Adrenal gland (tissue), 12 donors: ENCODE measurements around the gene PHKG1. TPM values are rescaled to one million over a fixed set of nuclear protein-coding genes. Genes with fewer than 3 reads are reported as not detected.
"Not testable (repeated sequence)": the region's sequence is repeated elsewhere in the genome, so short reads cannot be mapped to it uniquely, and the experiment has no call there.

Experiments used
- DNase-seq, 7 donors: peaks; one replicate each; pipeline ENCODE4 v3.0.0-alpha.2; 2019 to 2020
- H3K27ac ChIP-seq, 5 donors: fragments of 200-600 bp; sonication (generic) in 4 of 5; 1 replicate in 3 of 5; 2 replicates in 2 of 5; pipeline versions ENCODE4 v1.5.1 to v1.8.0; 2016 to 2020; ENCODE audit warnings: mild to moderate bottlenecking in 1 of 5
- H3K27me3 ChIP-seq: fragments of 200-600 bp; 2 replicates; pipeline ENCODE4 v1.8.0; 2021
- H3K36me3 ChIP-seq, 2 donors: fragments of 200-600 bp; replicated peaks in 1 of 2; 1 replicate in 1 of 2; 2 replicates in 1 of 2; pipeline versions ENCODE4 v1.5.1 to v1.8.0; 2018 to 2022
- H3K4me1 ChIP-seq, 2 donors: fragments of 200-600 bp; replicated peaks in 1 of 2; 1 replicate in 1 of 2; 2 replicates in 1 of 2; pipeline versions ENCODE4 v1.5.1 to v1.8.0; 2018 to 2021
- H3K4me3 ChIP-seq, 4 donors: fragments of 200-600 bp; sonication (generic) in 3 of 4; one replicate each; pipeline ENCODE4 v1.5.1; 2016 to 2018
- H3K9me3 ChIP-seq, 3 donors: fragments of 200-600 bp; sonication (generic) in 1 of 3; replicated peaks in 1 of 3; 1 replicate in 2 of 3; 2 replicates in 1 of 3; pipeline versions ENCODE4 v1.5.1 to v1.8.0; 2016 to 2021
- CTCF ChIP-seq, 6 experiments: fragments of 450-650 bp in 4 of 6; fragments of 200-600 bp in 2 of 6; sonication (generic) in 1 of 6; IDR thresholded peaks; 1 replicate in 5 of 6; 2 replicates in 1 of 6; pipeline versions ENCODE4 v1.5.1 to v1.8.0; 2016 to 2021; ENCODE audit warnings: antibody characterized with exemption in 6 of 6, mild to moderate bottlenecking in 2 of 6, moderate library complexity in 1 of 6
- POLR2A ChIP-seq, 2 donors: fragments of 450-650 bp; IDR thresholded peaks; one replicate each; pipeline ENCODE4 v1.6.1; 2017; ENCODE audit warnings: antibody characterized with exemption in 2 of 2, mild to moderate bottlenecking in 2 of 2, moderate library complexity in 1 of 2
- WGBS, 4 donors: extraction: QIAGEN DNeasy Blood & Tissue Kit in 2 of 4; methylation state at CpG; one replicate each; pipeline versions ENCODE4 v1.1.5 to v1.1.7; 2013 to 2017; 5-methylcytosine and 5-hydroxymethylcytosine counted together
- intact Hi-C, 2 donors: fragments of 100-400 bp; cut with DNase I; formaldehyde crosslinking; loops; one replicate each; pipeline versions ENCODE4 v1.14.1 to v1.15.0; 2022 to 2023
- polyA plus RNA-seq, 3 donors: library from polyadenylated mRNA; stranded (reverse); fragments of 200-250 nt in 2 of 3; fragments of 350-450 nt in 1 of 3; fragmentation: Illumina TruSeq in 1 of 3; extraction: RNeasy Lipid Tissue Mini Kit (QIAGEN cat#74804) in 1 of 3; gene quantifications; one replicate each; pipeline ENCODE4 v1.2.3, GENCODE V29; 2013 to 2014
- total RNA-seq, 9 donors: library from RNA; depleted of rRNA in 4 of 9; stranded (reverse); fragments of >200 nt in 4 of 9; fragments of 120-200 nt in 1 of 9; fragmentation: NEBNext Ultra II Directional in 1 of 9; extraction: Animal tissue kit (Norgen Biotek cat#: 25700) in 1 of 9; gene quantifications; one replicate each; pipeline versions ENCODE4 v1.1.0 to v1.2.4, GENCODE V29; 2013 to 2023
- donor health status: healthy with polysubstance abuse.
- donor health status: Bipolar disorder and iron deficiency.
- donor health status: DM: yes; HTN: yes; CAD: no.
- donor health status: DM: no; HTN: no; CAD: no.
- donor health status: DM: no; HTN: no; CAD: no.
- donor health status: DM: yes; HTN: yes; CAD: no.

The PHKG1 gene
- total and polyA plus RNA-seq, 12 donors, result 0.60 to 10.2 (median 5.7) TPM

- no peak for DNase-seq
- no peaks in the 10 kb centered on the region for H3K27me3 ChIP-seq
- 79 to 85% (median 84%) methylated on average over 3 of the region's 3 CpGs for WGBS, 4 donors
- TF ChIP-seq POLR2A (IDR thresholded peaks at IDR 0.05) (no peak), CTCF (IDR thresholded peaks at IDR 0.05) (no peak)
- no peaks in the 10 kb centered on the region for H3K9me3 ChIP-seq
- intact Hi-C loops, result no loop called here
- no peak overlapping the region for H3K27ac ChIP-seq
- H3K4me3 ChIP-seq, result no peak overlapping the region
- peaks cover 0 to 56% of the 10 kb centered on the region in 2 donors for H3K36me3 ChIP-seq
- H3K4me1 ChIP-seq, result peaks cover 5 to 16% of the 10 kb centered on the region in 2 donors
Observed at GRCh38 chr7:56099653-56100052, 6.9 kb upstream of the PHKG1 start.

GRCh38 chr7:56098187-56099008, 5.6 kb upstream of the PHKG1 start:
- Histone ChIP-seq H3K27ac (peak overlapping the region in 4 of 5 donors; percentile 0 to 68 (median 24)), H3K36me3 (peaks cover 0 to 44% of the 10 kb centered on the region in 2 donors)
- H3K4me1 ChIP-seq, H3K27me3 ChIP-seq, H3K4me3 ChIP-seq, DNase-seq, intact Hi-C loops, H3K9me3 ChIP-seq: not testable (repeated sequence)
- whole genome bisulfite sequencing, 4 donors, result 59 to 74% (median 68%) methylated on average over 8 of the region's 8 CpGs

- H3K9me3 ChIP-seq, result no peaks in the 10 kb centered on the region
- intact Hi-C loops, result no loop called here
- no peak overlapping the region for H3K4me3 ChIP-seq
- WGBS, 4 donors, result 25 to 48% (median 37%) methylated on average over 4 to 5 of the region's 5 CpGs
- H3K36me3 ChIP-seq, result peaks cover 0 to 37% of the 10 kb centered on the region in 2 donors
- H3K4me1 ChIP-seq, result peaks cover 6 to 7% of the 10 kb centered on the region in 2 donors
- peak; percentile 60 to 80 (median 76) for DNase-seq
- TF ChIP-seq CTCF (IDR thresholded peaks at IDR 0.05) (no peak), POLR2A (IDR thresholded peaks at IDR 0.05) (no peak)
- H3K27ac ChIP-seq, result peak overlapping the region in 3 of 5 donors; percentile 0 to 68 (median 62)
- no peaks in the 10 kb centered on the region for H3K27me3 ChIP-seq
Observed at GRCh38 chr7:56097700-56098099, 4.9 kb upstream of the PHKG1 start.

GRCh38 chr7:56092388-56092787, 364 bp downstream of the PHKG1 start:
- intact Hi-C loops, result not testable (repeated sequence)
- H3K27ac ChIP-seq, result peak overlapping the region in 4 of 5 donors; percentile 61 to 77 (median 74)

GRCh38 chr7:56091591-56091990, 1.2 kb downstream of the PHKG1 start:
- TF ChIP-seq POLR2A (IDR thresholded peaks at IDR 0.05) (no peak), CTCF (IDR thresholded peaks at IDR 0.05) (no peak)
- WGBS, 4 donors, result 83 to 95% (median 87%) methylated on average over 1 to 3 of the region's 3 CpGs
- Histone ChIP-seq H3K36me3 (no peaks in the 10 kb centered on the region), H3K27ac (peak overlapping the region in 1 of 5 donors; percentile 77), H3K4me3 (no peak overlapping the region), H3K9me3 (no peaks in the 10 kb centered on the region), H3K27me3 (no peaks in the 10 kb centered on the region), H3K4me1 (peaks cover 7 to 15% of the 10 kb centered on the region in 2 donors)
- peak in 1 of 7 donors; percentile 15 for DNase-seq
- intact Hi-C loops, result no loop called here

More at GRCh38 chr7:56092388-56092787, 364 bp downstream of the PHKG1 start:
- not testable (repeated sequence) for H3K9me3 ChIP-seq, H3K27me3 ChIP-seq, H3K36me3 ChIP-seq
- H3K4me3 ChIP-seq, result peak overlapping the region in 1 of 4 donors; percentile 38
- peaks cover 9 to 15% of the 10 kb centered on the region in 2 donors for H3K4me1 ChIP-seq
- WGBS, 4 donors, result 28 to 43% (median 41%) methylated on average over 4 to 6 of the region's 6 CpGs
- peak in 1 of 7 donors; percentile 14 for DNase-seq
